GM10266 (cell line): Measurements from ENCODE around the gene GLIS1.

Source experiments
- DNase-seq: peaks from one replicate; pipeline ENCODE4 v3.0.0; 2012; ENCODE audit errors: extremely low spot score
- CTCF ChIP-seq: IDR thresholded peaks from 2 replicates; pipeline ENCODE4 v1.5.1; 2012; ENCODE audit warnings: mild to moderate bottlenecking, low read depth; ENCODE audit not compliant: control insufficient read depth, insufficient read depth; ENCODE audit errors: missing control alignments

The GLIS1 gene

DNA sequence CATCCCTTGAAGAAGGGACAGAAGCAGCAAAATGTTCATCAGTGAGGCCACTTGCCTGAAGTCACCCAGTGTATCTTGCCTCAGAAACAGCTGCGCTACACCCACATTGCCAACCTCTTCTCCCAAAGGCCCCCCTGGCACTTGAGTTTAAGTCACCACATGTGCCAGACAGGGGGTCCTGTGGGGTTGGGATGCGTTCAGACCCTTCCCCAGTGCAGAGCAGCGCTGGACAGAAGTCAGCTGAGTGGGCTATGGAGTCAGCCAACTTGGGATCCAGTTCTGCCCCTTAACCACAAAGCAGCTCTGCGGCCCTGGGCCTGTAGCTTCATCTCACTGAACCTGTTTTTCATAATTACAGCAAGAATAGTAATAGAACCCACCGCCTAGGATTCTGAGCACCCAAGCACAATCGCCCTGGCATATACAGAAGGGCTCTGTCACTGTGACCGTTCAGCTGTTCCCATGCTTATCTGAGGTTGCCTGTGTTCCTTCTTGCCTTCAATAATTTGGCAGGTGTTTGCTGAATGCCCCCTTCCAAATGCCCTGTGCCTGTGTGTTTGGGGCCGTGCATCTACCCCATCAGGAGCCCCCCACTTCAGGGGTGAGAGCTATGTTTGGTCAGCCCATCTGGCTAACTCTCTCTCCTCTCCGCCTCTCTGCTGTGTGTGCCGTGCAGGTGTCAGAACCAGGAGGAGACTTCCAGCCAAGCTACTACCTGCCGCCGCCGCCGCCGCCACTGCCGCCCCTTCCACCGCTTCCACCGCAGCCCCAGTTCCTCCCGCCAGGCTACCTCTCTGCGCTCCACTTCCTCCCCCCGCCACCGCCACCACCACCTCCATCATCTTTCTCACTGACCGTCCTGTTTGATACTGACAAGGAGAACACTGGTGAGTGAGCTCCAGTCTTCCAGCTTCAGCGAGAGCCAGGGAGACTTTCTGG, 274.7 kb downstream of the GLIS1 start:
- no peak for TF ChIP-seq CTCF
- no peak for DNase-seq

GRCh38 chr1:53462769-53463501, 276.0 kb downstream of the GLIS1 start:
- no peak for TF ChIP-seq CTCF
- DNase-seq = no peak

GRCh38 chr1:53462193-53462592, 276.8 kb downstream of the GLIS1 start:
- no peak for DNase-seq
- TF ChIP-seq CTCF = no peak

DNA sequence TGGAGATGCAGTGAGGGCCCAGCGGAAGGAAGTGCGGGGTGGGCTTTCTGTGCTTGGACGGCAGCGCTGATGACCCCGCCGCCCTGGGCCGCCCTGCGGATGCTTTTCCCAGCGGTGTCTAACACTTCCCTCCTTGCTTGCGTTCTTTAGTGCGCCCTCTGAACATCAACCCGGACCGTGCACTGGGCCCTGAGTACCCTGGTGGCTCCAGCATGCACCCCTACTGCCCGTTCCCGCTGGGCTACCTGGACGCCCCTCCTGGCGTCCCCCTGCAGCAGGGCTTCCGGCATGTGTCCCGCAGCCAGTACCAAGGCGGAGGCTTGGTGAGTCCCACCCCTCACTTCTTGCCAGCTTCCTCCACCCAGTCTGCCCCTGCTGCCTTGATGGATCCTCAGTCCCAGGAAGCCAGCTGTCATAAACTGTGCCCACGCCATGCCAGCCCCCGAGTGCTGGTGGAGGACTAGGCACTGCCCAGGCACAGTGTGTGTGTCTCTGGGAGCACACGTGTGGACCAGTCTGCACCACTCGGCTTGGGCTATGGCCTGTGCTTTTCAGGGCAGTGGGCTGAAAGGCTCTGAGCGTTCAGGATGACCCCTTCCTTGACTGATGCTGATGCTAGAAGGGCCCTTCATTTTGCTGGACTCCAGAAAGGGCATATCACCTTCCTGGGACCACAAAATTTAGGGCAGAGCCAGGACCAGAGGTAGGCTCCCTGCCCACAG, 277.5 kb downstream of the GLIS1 start:
- no peak for TF ChIP-seq CTCF
- no peak for DNase-seq

- DNase-seq = no peak
Measured at GRCh38 chr1:53460666-53461322, 278.2 kb downstream of the GLIS1 start.

More at GRCh38 chr1:53460666-53461322, 278.2 kb downstream of the GLIS1 start:
- TF ChIP-seq CTCF = no peak
